Measurements from ENCODE around the gene ATXN7L1. TPM values are rescaled to one million over a fixed set of nuclear protein-coding genes. Genes with fewer than 3 reads are reported as not detected.

The ATXN7L1 gene
- total RNA-seq, 1 experiment from 2014 or later = 24.3 TPM

- H3K4me2 ChIP-seq (ENCODE audit: insufficient read depth, insufficient read length, low read length) = no peak overlapping the region
- no peak overlapping the region for H2BK20ac ChIP-seq (ENCODE audit: low read depth, low read length, poor library complexity, severe bottlenecking)
- Mint-ChIP-seq H3K9me3 (no peaks in the 10 kb centered on the region), H3K27ac (no peak overlapping the region), H3K4me3 (no peak overlapping the region), H3K4me1 (peaks cover 18 to 24% of the 10 kb centered on the region in 2 experiments), H3K27me3 (ENCODE audit: low read depth) (no peaks in the 10 kb centered on the region), H3K36me3 (ENCODE audit: insufficient read depth in 1 of 3, low read depth in 3 of 3) (peaks cover 0 to 5% (median 4%) of the 10 kb centered on the region in 3 experiments; a peak in 3 of 7 replicates)
- H2AK5ac ChIP-seq (ENCODE audit: insufficient read length, low read length) = no peak overlapping the region
- no peak overlapping the region for H2BK5ac ChIP-seq (ENCODE audit: insufficient read length, low read length)
- no peaks in the 10 kb centered on the region for H3K23me2 ChIP-seq (ENCODE audit: insufficient read length, low read depth, low read length, poor library complexity, severe bottlenecking)
- H3T11ph ChIP-seq (ENCODE audit: low read length) = no peak overlapping the region
- H3K79me1 ChIP-seq (ENCODE audit: insufficient read depth, low read depth, low read length, poor library complexity, severe bottlenecking) = no peaks in the 10 kb centered on the region
- no peak for TF ChIP-seq CTCF (conservative IDR thresholded peaks at IDR 0.05)
- H2BK15ac ChIP-seq (ENCODE audit: low read depth, low read length) = no peak overlapping the region
- H3K56ac ChIP-seq (ENCODE audit: insufficient read length, low read depth, low read length) = no peak overlapping the region
- H4K5ac ChIP-seq (ENCODE audit: insufficient read length, low read depth, low read length) = no peak overlapping the region
- H3K4me1 ChIP-seq (ENCODE audit: insufficient read depth, low read length) = peaks cover 4% of the 10 kb centered on the region; the same call in 1 of the 2 replicates
- H3K79me2 ChIP-seq (ENCODE audit: insufficient read depth, low read length) = no peaks in the 10 kb centered on the region; the same call in 1 of the 2 replicates
- no peaks in the 10 kb centered on the region for H3K9me3 ChIP-seq (ENCODE audit: control insufficient read depth, low read depth, low read length)
- no peak overlapping the region for H2BK12ac ChIP-seq (ENCODE audit: insufficient read length, low read depth, low read length)
- H3K9ac ChIP-seq (ENCODE audit: extremely low read depth, insufficient read length, low read length) = no peak overlapping the region
- H3K27ac ChIP-seq (ENCODE audit: insufficient read length, low read depth, low read length) = no peak overlapping the region
- no peak overlapping the region for H3K4ac ChIP-seq (ENCODE audit: low read depth, low read length)
- no peak overlapping the region for H2BK120ac ChIP-seq (ENCODE audit: low read depth, low read length, poor library complexity, severe bottlenecking)
- no peak overlapping the region for H4K91ac ChIP-seq (ENCODE audit: insufficient read length, low read depth, low read length)
- H2AFZ ChIP-seq (ENCODE audit: low read length) = no peak overlapping the region
- WGBS (ENCODE audit: extremely low coverage, insufficient read length, low lambda C conversion rate) = no CpG with 5 or more reads among the region's 1 CpG
- H3K23ac ChIP-seq (ENCODE audit: insufficient read length, low read depth, low read length) = no peak overlapping the region
- H3K18ac ChIP-seq (ENCODE audit: insufficient read length, low read depth, low read length) = no peak overlapping the region
- no peaks in the 10 kb centered on the region for H3K27me3 ChIP-seq (ENCODE audit: insufficient read depth, low read length)
- no peak overlapping the region for H4K8ac ChIP-seq (replicated peaks; ENCODE audit: insufficient read length, low read depth, low read length)
- no peak for DNase-seq
- no peaks in the 10 kb centered on the region for H4K20me1 ChIP-seq (ENCODE audit: control insufficient read depth, insufficient read depth, insufficient read length)
- H3K14ac ChIP-seq (ENCODE audit: insufficient read depth, low read length) = no peak overlapping the region
These were observed 27.7 kb upstream of the ATXN7L1 start for GRCh38 chr7:105904064-105904463.
